Stimulated activated naive CD8-positive, alpha-beta T cell treated with anti-CD3 and anti-CD28 coated beads, Interleukin-15, amount 100 ng/mL, for 72 hours (primary cell): ENCODE data around the gene TAF4B.
A peak's percentile ranks its signal among the peaks of the same experiment; 100 is the strongest.
"Not testable (repeated sequence)": the region's sequence is repeated elsewhere in the genome, so short reads cannot be mapped to it uniquely, and the experiment has no call there.

Experiments used
- ATAC-seq: fragments of 150-1000 bp; cut with Tn5 transposase; 2 replicates; pipeline ENCODE4 v1.10.0; 2021; ENCODE audit warnings: mild to moderate bottlenecking, moderate library complexity
- DNase-seq, 2 donors: peaks; one replicate each; pipeline ENCODE4 v3.0.0; 2021 to 2022
- H3K27ac Mint-ChIP-seq, 2 donors: one replicate each; pipeline ENCODE4 v1.8.0; 2022; ENCODE audit warnings: mild to moderate bottlenecking in 2 of 2, mixed read lengths in 2 of 2, moderate library complexity in 2 of 2
- H3K27me3 Mint-ChIP-seq: one replicate; pipeline ENCODE4 v1.8.0; 2022; ENCODE audit warnings: mixed read lengths
- H3K4me1 Mint-ChIP-seq: one replicate; pipeline ENCODE4 v1.8.0; 2022; ENCODE audit warnings: mild to moderate bottlenecking, mixed read lengths
- H3K4me3 Mint-ChIP-seq, 2 donors: one replicate each; pipeline ENCODE4 v1.8.0; 2022; ENCODE audit warnings: mild to moderate bottlenecking in 2 of 2, mixed read lengths in 2 of 2, moderate library complexity in 1 of 2
- H3K9me3 Mint-ChIP-seq, 2 donors: one replicate each; pipeline ENCODE4 v1.8.0; 2022; ENCODE audit warnings: mixed read lengths in 2 of 2

TAF4B gene

DNA sequence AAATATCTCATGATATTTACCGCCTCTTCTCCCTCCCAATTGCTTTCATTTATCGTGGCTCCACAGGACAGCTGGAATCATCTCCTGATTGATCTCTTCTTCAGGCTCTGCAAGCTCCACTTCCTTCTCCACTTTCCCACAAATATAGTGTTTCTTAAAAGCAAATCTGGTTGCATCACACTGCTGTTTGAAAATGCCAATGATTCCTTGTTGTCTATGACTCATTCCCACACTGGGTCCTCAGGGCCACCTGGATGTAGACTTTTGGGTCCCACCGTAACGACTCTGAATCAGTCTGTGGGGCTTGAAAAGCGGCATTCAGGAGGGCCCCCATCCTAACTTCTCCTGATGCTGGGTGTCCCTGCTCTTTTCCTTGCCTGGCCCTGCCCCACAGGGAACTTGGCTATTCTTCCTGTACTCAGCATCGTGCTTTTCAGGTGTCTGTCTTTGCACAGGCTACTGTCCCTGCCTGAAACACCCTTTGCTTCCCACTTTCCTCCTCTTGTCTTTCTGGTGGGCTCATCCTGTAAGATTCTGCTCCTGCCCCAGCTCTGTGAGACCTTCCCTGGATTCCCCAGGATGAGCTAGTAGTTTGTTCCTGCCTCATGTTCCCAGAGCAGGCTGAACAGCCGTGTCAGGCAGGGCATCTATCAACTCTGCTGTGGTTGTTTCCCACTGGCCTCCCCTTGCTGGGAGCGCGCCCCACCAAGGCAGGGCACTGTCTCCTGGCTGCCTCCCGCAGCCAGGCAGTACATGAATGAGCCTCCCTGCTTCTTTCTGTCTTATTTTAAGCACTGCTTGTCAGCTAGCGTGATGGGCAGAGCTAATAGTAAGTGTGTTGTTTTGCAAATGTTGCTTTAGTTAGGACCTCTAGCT is 210.2 kb downstream of the TAF4B start:
- ATAC-seq (no peak), DNase-seq (no peak)
- no peak overlapping the region for H3K4me3 Mint-ChIP-seq
- H3K9me3 Mint-ChIP-seq = no peaks in the 10 kb centered on the region
- no peaks in the 10 kb centered on the region for H3K4me1 Mint-ChIP-seq
- peaks cover 28% of the 10 kb centered on the region for H3K27me3 Mint-ChIP-seq
- peak overlapping the region in 1 of 2 donors; percentile 69 for H3K27ac Mint-ChIP-seq

DNA sequence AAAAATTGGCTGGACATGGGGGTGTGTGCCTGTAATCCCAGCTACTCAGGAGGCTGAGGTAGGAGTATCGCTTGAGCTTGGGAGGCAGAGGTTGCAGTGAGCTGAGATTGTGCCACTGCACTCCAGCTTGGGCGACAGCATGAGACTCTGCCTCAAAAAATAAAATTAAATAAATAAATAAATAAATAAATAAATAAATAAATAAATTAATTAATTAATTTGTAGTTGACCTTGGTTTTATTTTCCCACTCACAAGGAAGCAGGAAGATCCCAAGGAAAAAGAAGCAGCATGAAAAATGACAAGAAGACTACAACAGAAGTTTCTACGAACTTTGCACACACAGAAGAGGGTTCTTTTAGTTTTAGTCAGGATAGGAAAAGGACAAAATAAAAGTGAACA is 211.4 kb downstream of the TAF4B start:
- DNase-seq, H3K4me3 Mint-ChIP-seq: not testable (repeated sequence)

GRCh38 chr18:26438980-26439379 is 212.7 kb downstream of the TAF4B start:
- Mint-ChIP-seq H3K4me3 (no peak overlapping the region), H3K27me3 (peaks cover 30% of the 10 kb centered on the region), H3K9me3 (no peaks in the 10 kb centered on the region), H3K27ac (no peak overlapping the region), H3K4me1 (no peaks in the 10 kb centered on the region)
- DNase-seq (no peak), ATAC-seq (no peak)

More for the DNA sequence above, 211.4 kb downstream of the TAF4B start:
- H3K27ac Mint-ChIP-seq, ATAC-seq, H3K4me1 Mint-ChIP-seq, H3K9me3 Mint-ChIP-seq: not testable (repeated sequence)
- peaks cover 30% of the 10 kb centered on the region for H3K27me3 Mint-ChIP-seq

DNA sequence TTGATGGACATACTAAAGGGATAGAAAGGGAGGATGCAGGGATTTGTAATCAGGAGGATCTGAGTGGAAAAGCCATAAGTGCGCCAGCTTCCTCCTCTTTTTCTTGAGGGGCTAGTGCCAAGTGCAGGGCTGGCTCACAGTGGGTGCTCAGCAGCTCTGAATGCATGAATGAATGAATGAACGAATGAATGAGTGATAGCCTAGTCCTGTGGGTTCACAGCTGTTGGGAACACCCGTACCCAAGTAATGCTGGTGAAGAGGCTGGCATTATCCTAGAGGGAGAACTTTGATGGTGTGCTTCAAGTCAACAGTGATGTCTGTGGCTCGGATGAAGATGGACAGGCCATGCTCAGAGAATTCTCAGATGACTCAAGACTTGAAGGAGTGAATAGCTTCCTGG is 213.3 kb downstream of the TAF4B start:
- peaks cover 30% of the 10 kb centered on the region for H3K27me3 Mint-ChIP-seq
- DNase-seq (no peak), ATAC-seq (no peak)
- no peaks in the 10 kb centered on the region for H3K9me3 Mint-ChIP-seq
- no peaks in the 10 kb centered on the region for H3K4me1 Mint-ChIP-seq
- H3K27ac Mint-ChIP-seq = no peak overlapping the region
- H3K4me3 Mint-ChIP-seq = no peak overlapping the region

- H3K9me3 Mint-ChIP-seq = no peaks in the 10 kb centered on the region
- no peaks in the 10 kb centered on the region for H3K4me1 Mint-ChIP-seq
- no peak for ATAC-seq
- H3K4me3 Mint-ChIP-seq = no peak overlapping the region
- no peak for DNase-seq
- peaks cover 37% of the 10 kb centered on the region for H3K27me3 Mint-ChIP-seq
- H3K27ac Mint-ChIP-seq = no peak overlapping the region
Observed at GRCh38 chr18:26440644-26441043, 214.4 kb downstream of the TAF4B start.
